ENCODE measurements around the gene MID1IP1. TPM values are rescaled to one million over a fixed set of nuclear protein-coding genes. Genes with fewer than 3 reads are reported as not detected.

The MID1IP1 gene
- total RNA-seq, 1 experiment from 2014 or later: 46.5 TPM

- Histone ChIP-seq H3K9me3 (no peaks in the 10 kb centered on the region), H3K27me3 (no peaks in the 10 kb centered on the region), H3K36me3 (peaks cover 15% of the 10 kb centered on the region), H3K4me3 (peak overlapping the region; percentile 77)
- peak; percentile 65 for DNase-seq
These were observed 4.5 kb downstream of the MID1IP1 start for GRCh38 chrX:38805432-38806389.

GRCh38 chrX:38806875-38807621 lies 5.8 kb downstream of the MID1IP1 start:
- Histone ChIP-seq H3K27me3 (no peaks in the 10 kb centered on the region), H3K9me3 (no peaks in the 10 kb centered on the region), H3K36me3 (peaks cover 15% of the 10 kb centered on the region), H3K4me3 (peak overlapping the region; percentile 77)
- DNase-seq: no peak

GRCh38 chrX:38807873-38808272 lies 6.6 kb downstream of the MID1IP1 start:
- no peak overlapping the region for H3K4me3 ChIP-seq
- no peaks in the 10 kb centered on the region for H3K9me3 ChIP-seq
- no peaks in the 10 kb centered on the region for H3K27me3 ChIP-seq
- no peak for DNase-seq
- peaks cover 15% of the 10 kb centered on the region for H3K36me3 ChIP-seq

- Histone ChIP-seq H3K27me3 (no peaks in the 10 kb centered on the region), H3K9me3 (no peaks in the 10 kb centered on the region), H3K4me3 (no peak overlapping the region), H3K36me3 (peaks cover 3% of the 10 kb centered on the region; the same call in 1 of the 2 replicates)
- DNase-seq: no peak
These were observed 10.4 kb downstream of the MID1IP1 start for GRCh38 chrX:38811515-38812243.

GRCh38 chrX:38816155-38816554 lies 14.9 kb downstream of the MID1IP1 start:
- no peaks in the 10 kb centered on the region for H3K9me3 ChIP-seq
- no peak for DNase-seq
- H3K4me3 ChIP-seq: no peak overlapping the region
- no peaks in the 10 kb centered on the region for H3K27me3 ChIP-seq
- H3K36me3 ChIP-seq: no peaks in the 10 kb centered on the region

- Histone ChIP-seq H3K4me3 (no peak overlapping the region), H3K27me3 (no peaks in the 10 kb centered on the region), H3K9me3 (no peaks in the 10 kb centered on the region), H3K36me3 (no peaks in the 10 kb centered on the region)
- DNase-seq: peak; percentile 44
These were observed 15.9 kb downstream of the MID1IP1 start for GRCh38 chrX:38817004-38817703.

GRCh38 chrX:38819163-38819562 lies 17.9 kb downstream of the MID1IP1 start:
- Histone ChIP-seq H3K36me3 (no peaks in the 10 kb centered on the region), H3K9me3 (no peaks in the 10 kb centered on the region), H3K27me3 (no peaks in the 10 kb centered on the region), H3K4me3 (no peak overlapping the region)
- no peak for DNase-seq

- H3K27me3 ChIP-seq: no peaks in the 10 kb centered on the region
- no peaks in the 10 kb centered on the region for H3K9me3 ChIP-seq
- DNase-seq: no peak
- no peaks in the 10 kb centered on the region for H3K36me3 ChIP-seq
- no peak overlapping the region for H3K4me3 ChIP-seq
These were observed 18.4 kb downstream of the MID1IP1 start for GRCh38 chrX:38819709-38820108.

- no peaks in the 10 kb centered on the region for H3K36me3 ChIP-seq
- H3K4me3 ChIP-seq: no peak overlapping the region
- no peaks in the 10 kb centered on the region for H3K27me3 ChIP-seq
- H3K9me3 ChIP-seq: no peaks in the 10 kb centered on the region
- DNase-seq: no peak
These were observed 19.5 kb downstream of the MID1IP1 start for GRCh38 chrX:38820751-38821150.

GRCh38 chrX:38824176-38824575 lies 22.9 kb downstream of the MID1IP1 start:
- no peak overlapping the region for H3K4me3 ChIP-seq
- H3K36me3 ChIP-seq: no peaks in the 10 kb centered on the region
- H3K9me3 ChIP-seq: no peaks in the 10 kb centered on the region
- DNase-seq: no peak
- H3K27me3 ChIP-seq: no peaks in the 10 kb centered on the region

GRCh38 chrX:38831949-38832348 lies 30.7 kb downstream of the MID1IP1 start:
- DNase-seq: no peak
- Histone ChIP-seq H3K9me3 (no peaks in the 10 kb centered on the region), H3K4me3 (no peak overlapping the region), H3K36me3 (no peaks in the 10 kb centered on the region), H3K27me3 (no peaks in the 10 kb centered on the region)

- Histone ChIP-seq H3K4me3 (no peak overlapping the region), H3K9me3 (no peaks in the 10 kb centered on the region), H3K27me3 (no peaks in the 10 kb centered on the region), H3K36me3 (no peaks in the 10 kb centered on the region)
- DNase-seq: no peak
These were observed 36.1 kb downstream of the MID1IP1 start for GRCh38 chrX:38837389-38837788.

GRCh38 chrX:38839277-38839676 lies 38.0 kb downstream of the MID1IP1 start:
- no peak overlapping the region for H3K4me3 ChIP-seq
- H3K9me3 ChIP-seq: no peaks in the 10 kb centered on the region
- no peak for DNase-seq
- H3K36me3 ChIP-seq: no peaks in the 10 kb centered on the region
- H3K27me3 ChIP-seq: no peaks in the 10 kb centered on the region

- H3K9me3 ChIP-seq: no peaks in the 10 kb centered on the region
- no peak overlapping the region for H3K4me3 ChIP-seq
- H3K27me3 ChIP-seq: no peaks in the 10 kb centered on the region
- DNase-seq: no peak
- no peaks in the 10 kb centered on the region for H3K36me3 ChIP-seq
These were observed 38.7 kb downstream of the MID1IP1 start for GRCh38 chrX:38839944-38840343.

- Histone ChIP-seq H3K4me3 (no peak overlapping the region), H3K36me3 (no peaks in the 10 kb centered on the region), H3K27me3 (no peaks in the 10 kb centered on the region), H3K9me3 (no peaks in the 10 kb centered on the region)
- DNase-seq: no peak
These were observed 40.5 kb downstream of the MID1IP1 start for GRCh38 chrX:38841750-38842149.

- H3K27me3 ChIP-seq: no peaks in the 10 kb centered on the region
- no peaks in the 10 kb centered on the region for H3K9me3 ChIP-seq
- no peak overlapping the region for H3K4me3 ChIP-seq
- no peak for DNase-seq
- no peaks in the 10 kb centered on the region for H3K36me3 ChIP-seq
These were observed 44.2 kb downstream of the MID1IP1 start for GRCh38 chrX:38845426-38845825.

Measured in MG63 (cell line).